IMR-90 (cell line): Measurements from ENCODE around the gene ELL3. TPM values are rescaled to one million over a fixed set of nuclear protein-coding genes. Genes with fewer than 3 reads are reported as not detected.

Experiments used
- ATAC-seq: fragments of 200-7000 bp; cut with Tn5 transposase; 2 replicates; pipeline ENCODE4 v1.9.1; 2020; ENCODE audit warnings: low read depth, mild to moderate bottlenecking, moderate library complexity
- BruUV-seq: library from RNA; stranded (reverse); fragments of 400-500 nt; replicated peaks from 2 replicates; lab custom pipeline; 2021; lab: Mats Ljungman, UMichigan
- CTCF ChIA-PET: fragments of 300-600 bp; formaldehyde crosslinking; extraction: SDS; loops from one replicate; lab custom pipeline; 2021; ENCODE audit warnings: antibody characterized with exemption; lab: Yijun Ruan, JAX
- POLR2A ChIA-PET: fragments of 300-600 bp; sonication (Branson Sonifier 250); formaldehyde crosslinking; loops from one replicate; lab custom pipeline; 2022; ENCODE audit warnings: antibody characterized with exemption; ENCODE audit not compliant: unreplicated experiment; lab: Charles Lee
- DNase-seq: peaks from one replicate; pipeline ENCODE4 v3.0.0; 2013
- H2AFZ ChIP-seq: replicated peaks from 2 replicates; pipeline ENCODE3; 2013; ENCODE audit warnings: low read length, mild to moderate bottlenecking; ENCODE audit not compliant: poor library complexity
- H2AK5ac ChIP-seq: 2 replicates; pipeline ENCODE4 v1.6.1; 2013; ENCODE audit warnings: low read depth, low read length, inconsistent platforms
- H2AK9ac ChIP-seq: replicated peaks from 2 replicates; pipeline ENCODE3; 2013; ENCODE audit warnings: mild to moderate bottlenecking, low read depth, low read length, moderate library complexity; ENCODE audit not compliant: poor library complexity
- H2BK120ac ChIP-seq: 2 replicates; pipeline ENCODE4 v1.6.1; 2013; ENCODE audit warnings: low read depth, low read length, inconsistent platforms
- H2BK15ac ChIP-seq: 3 replicates; pipeline ENCODE4 v1.6.1; 2013; ENCODE audit warnings: low read depth, low read length, inconsistent platforms
- H2BK20ac ChIP-seq: 2 replicates; pipeline ENCODE4 v1.6.1; 2013; ENCODE audit warnings: low read depth, mild to moderate bottlenecking, inconsistent platforms, low read length, moderate library complexity
- H2BK5ac ChIP-seq: 2 replicates; pipeline ENCODE4 v1.6.1; 2013; ENCODE audit warnings: mild to moderate bottlenecking, low read depth, low read length, inconsistent platforms; ENCODE audit not compliant: poor library complexity, severe bottlenecking
- H3K14ac ChIP-seq: replicated peaks from 2 replicates; pipeline ENCODE4 v1.6.1; 2013; ENCODE audit warnings: low read depth, low read length, inconsistent platforms
- H3K18ac ChIP-seq: 2 replicates; pipeline ENCODE4 v1.6.1; 2013; ENCODE audit warnings: low read depth, low read length, control low read depth
- H3K23ac ChIP-seq: 2 replicates; pipeline ENCODE4 v1.6.1; 2013; ENCODE audit warnings: low read depth, low read length, inconsistent platforms
- H3K27ac ChIP-seq: 2 replicates; pipeline ENCODE4 v1.5.1; 2013; ENCODE audit warnings: mild to moderate bottlenecking, control low read depth, low read length; ENCODE audit not compliant: insufficient read depth
- H3K27me3 ChIP-seq: 2 replicates; pipeline ENCODE4 v1.6.1; 2013; ENCODE audit warnings: low read length; ENCODE audit not compliant: control insufficient read depth, insufficient read depth
- H3K36me3 ChIP-seq: 2 replicates; pipeline ENCODE4 v1.6.1; 2013; ENCODE audit warnings: low read length, mixed read lengths; ENCODE audit not compliant: control insufficient read depth, insufficient read depth
- H3K4ac ChIP-seq: 2 replicates; pipeline ENCODE4 v1.6.1; 2013; ENCODE audit warnings: low read depth, low read length, inconsistent platforms
- H3K4me1 ChIP-seq: 2 replicates; pipeline ENCODE4 v1.6.1; 2013; ENCODE audit warnings: low read length, mixed read lengths; ENCODE audit not compliant: control insufficient read depth, insufficient read depth
- H3K4me2 ChIP-seq: 2 replicates; pipeline ENCODE4 v1.6.1; 2013; ENCODE audit warnings: low read depth, mild to moderate bottlenecking, control low read depth, low read length, moderate library complexity
- H3K4me3 ChIP-seq: 2 replicates; pipeline ENCODE4 v1.5.1; 2013; ENCODE audit warnings: low read depth, mild to moderate bottlenecking, control low read depth, low read length, moderate library complexity; ENCODE audit not compliant: insufficient read depth
- H3K56ac ChIP-seq: 2 replicates; pipeline ENCODE4 v1.6.1; 2013; ENCODE audit warnings: low read length, inconsistent platforms; ENCODE audit not compliant: insufficient read depth; ENCODE audit errors: extremely low read depth
- H3K79me1 ChIP-seq, 2 experiments: 2 replicates each; pipeline ENCODE4 v1.6.1; 2013; ENCODE audit warnings: low read length in 2 of 2, inconsistent platforms in 1 of 2, low read depth in 1 of 2
- H3K9ac ChIP-seq: 2 replicates; pipeline ENCODE4 v1.6.1; 2013; ENCODE audit warnings: low read depth, low read length, control low read depth
- H3K9me1 ChIP-seq: 2 replicates; pipeline ENCODE4 v1.6.1; 2013; ENCODE audit warnings: low read length, inconsistent platforms; ENCODE audit not compliant: insufficient read depth
- H3K9me3 ChIP-seq: 2 replicates; pipeline ENCODE4 v1.6.1; 2013; ENCODE audit warnings: low read length; ENCODE audit not compliant: control insufficient read depth, insufficient read depth
- H4K20me1 ChIP-seq: 2 replicates; pipeline ENCODE4 v1.6.1; 2013; ENCODE audit warnings: low read length, inconsistent platforms; ENCODE audit not compliant: insufficient read depth
- H4K5ac ChIP-seq: 2 replicates; pipeline ENCODE4 v1.6.1; 2013; ENCODE audit warnings: mild to moderate bottlenecking, low read depth, low read length, control low read depth
- H4K8ac ChIP-seq, 2 experiments: 2 replicates each; pipeline ENCODE4 v1.6.1; 2013; ENCODE audit warnings: low read depth in 2 of 2, low read length in 2 of 2, control low read depth in 1 of 2, inconsistent platforms in 1 of 2
- H4K91ac ChIP-seq: 2 replicates; pipeline ENCODE4 v1.6.1; 2013; ENCODE audit warnings: low read depth, low read length, inconsistent platforms; ENCODE audit not compliant: insufficient read depth
- RFX5 ChIP-seq: IDR thresholded peaks from 2 replicates; pipeline ENCODE4 v1.8.0; 2012; ENCODE audit warnings: low read depth, mild to moderate bottlenecking, low read length, moderate library complexity
- WGBS, 2 experiments: methylation state at CpG; one replicate each; pipeline versions ENCODE4 v1.1.5 to v1.1.7; 2013; ENCODE audit warnings: missing lambda C conversion rate in 2 of 2; ENCODE audit not compliant: insufficient read length in 1 of 2; ENCODE audit errors: extremely low coverage in 2 of 2; 5-methylcytosine and 5-hydroxymethylcytosine counted together
- dilution Hi-C: fragments of 300-500 bp; cut with HindIII; formaldehyde crosslinking; loops from one replicate; pipeline ENCODE4 v1.14.3; 2018; ENCODE audit warnings: low sequenced_read_pairs; ENCODE audit not compliant: unreplicated experiment
- in situ Hi-C: fragments of 300-500 bp; cut with MboI; formaldehyde crosslinking; loops from 3 replicates; pipeline ENCODE4 v1.14.3; 2019; ENCODE audit warnings: low sequenced_read_pairs, inconsistent platforms, mixed read lengths
- intact Hi-C: fragments of 100-400 bp; cut with micrococcal nuclease; formaldehyde crosslinking; loops from 2 replicates; pipeline ENCODE4 v1.10.0; 2022
- polyA plus RNA-seq, 3 experiments: library from polyadenylated mRNA; depleted of rRNA; stranded (reverse); fragments of >200 nt; gene quantifications; 2 replicates each; pipeline ENCODE4 v1.2.3, GENCODE V29; 2012; ENCODE audit warnings: low replicate concordance in 1 of 3
- total RNA-seq: library from RNA; depleted of rRNA; stranded (reverse); fragments of >200 nt; gene quantifications from 2 replicates; pipeline ENCODE4 v1.2.3, GENCODE V29; 2012
- TF ChIP-seq, protein P1 (sequence below): conservative IDR thresholded peaks from 2 replicates; pipeline ENCODE4 v1.5.1; 2012; ENCODE audit warnings: mild to moderate bottlenecking, low read depth, low read length, improper control_type of control experiment

ELL3 gene
- total and polyA plus RNA-seq, 2 of the 4 experiments (the other 2 are of a cell fraction): 1.2 to 1.6 TPM

DNA sequence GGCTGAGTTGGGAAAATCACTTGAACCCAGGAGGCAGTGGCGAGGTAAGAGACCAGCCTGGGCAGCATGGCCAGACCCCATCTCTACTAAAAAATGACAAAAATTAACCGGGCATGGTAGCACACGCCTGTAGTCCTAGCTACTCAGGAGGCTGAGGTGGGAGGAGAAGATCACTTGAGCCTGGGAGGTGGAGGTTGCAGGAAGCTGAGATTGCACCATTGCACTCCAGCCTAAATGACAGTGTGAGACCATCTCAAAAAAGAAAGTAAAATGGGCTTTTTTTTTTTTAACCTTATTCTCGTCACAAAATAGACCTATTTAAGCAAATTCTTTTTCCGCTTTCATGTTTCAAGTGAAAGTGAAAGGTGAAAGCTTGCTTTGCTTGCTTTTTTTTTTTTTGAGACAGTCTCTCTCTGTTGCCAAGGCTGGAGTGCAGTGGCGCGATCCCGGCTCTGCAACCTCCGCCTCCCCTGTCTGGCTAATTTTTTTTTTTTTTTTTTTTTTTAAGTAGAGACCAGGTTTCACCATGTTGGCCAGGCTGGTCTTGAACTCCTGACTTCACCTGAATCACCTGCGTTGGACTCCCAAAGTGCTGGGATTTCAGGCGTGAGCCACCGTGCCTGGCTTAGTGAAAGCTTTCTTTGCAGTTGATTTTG, 26.9 kb downstream of the ELL3 start:
- H3K18ac ChIP-seq: no peak overlapping the region
- no peaks in the 10 kb centered on the region for H3K27me3 ChIP-seq
- H3K4ac ChIP-seq: no peak overlapping the region
- DNase-seq (no peak), ATAC-seq (no peak)
- intact Hi-C loops (no loop called here), dilution Hi-C loops (no loop called here), in situ Hi-C loops (no loop called here)
- no TSS peak for BruUV-seq
- H3K9me1 ChIP-seq: peaks cover 12% of the 10 kb centered on the region; the same call in 1 of the 2 replicates
- WGBS, 2 experiments: no CpG with 5 or more reads among the region's 12 CpGs
- H3K4me3 ChIP-seq: no peak overlapping the region
- H4K91ac ChIP-seq: no peak overlapping the region
- no peak overlapping the region for H3K56ac ChIP-seq
- ChIA-PET CTCF (no interaction called here), POLR2A (no interaction called here)
- no peak overlapping the region for H2AK9ac ChIP-seq
- no peak overlapping the region for H2AFZ ChIP-seq
- no peak overlapping the region; the same call in 1 of the 2 replicates for H3K14ac ChIP-seq
- no peak overlapping the region for H3K9ac ChIP-seq
- no peak overlapping the region for H2BK15ac ChIP-seq
- no peak for TF ChIP-seq RFX5
- TF ChIP-seq, protein P1, sequence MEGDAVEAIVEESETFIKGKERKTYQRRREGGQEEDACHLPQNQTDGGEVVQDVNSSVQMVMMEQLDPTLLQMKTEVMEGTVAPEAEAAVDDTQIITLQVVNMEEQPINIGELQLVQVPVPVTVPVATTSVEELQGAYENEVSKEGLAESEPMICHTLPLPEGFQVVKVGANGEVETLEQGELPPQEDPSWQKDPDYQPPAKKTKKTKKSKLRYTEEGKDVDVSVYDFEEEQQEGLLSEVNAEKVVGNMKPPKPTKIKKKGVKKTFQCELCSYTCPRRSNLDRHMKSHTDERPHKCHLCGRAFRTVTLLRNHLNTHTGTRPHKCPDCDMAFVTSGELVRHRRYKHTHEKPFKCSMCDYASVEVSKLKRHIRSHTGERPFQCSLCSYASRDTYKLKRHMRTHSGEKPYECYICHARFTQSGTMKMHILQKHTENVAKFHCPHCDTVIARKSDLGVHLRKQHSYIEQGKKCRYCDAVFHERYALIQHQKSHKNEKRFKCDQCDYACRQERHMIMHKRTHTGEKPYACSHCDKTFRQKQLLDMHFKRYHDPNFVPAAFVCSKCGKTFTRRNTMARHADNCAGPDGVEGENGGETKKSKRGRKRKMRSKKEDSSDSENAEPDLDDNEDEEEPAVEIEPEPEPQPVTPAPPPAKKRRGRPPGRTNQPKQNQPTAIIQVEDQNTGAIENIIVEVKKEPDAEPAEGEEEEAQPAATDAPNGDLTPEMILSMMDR: no peak
- H2AK5ac ChIP-seq: no peak overlapping the region
- H2BK20ac ChIP-seq: no peak overlapping the region
- no peak overlapping the region for H2BK120ac ChIP-seq
- H2BK5ac ChIP-seq: no peak overlapping the region
- peaks cover 77% of the 10 kb centered on the region for H4K20me1 ChIP-seq
- peaks cover 10 to 58% of the 10 kb centered on the region in 2 experiments; a peak in 3 of 4 replicates for H3K79me1 ChIP-seq
- peak overlapping the region; percentile 42; the same call in 1 of the 2 replicates for H3K4me2 ChIP-seq
- no peak overlapping the region for H4K8ac ChIP-seq
- H3K27ac ChIP-seq: no peak overlapping the region
- no peaks in the 10 kb centered on the region for H3K9me3 ChIP-seq
- peaks cover 14% of the 10 kb centered on the region for H3K36me3 ChIP-seq
- peak overlapping the region; percentile 72; the same call in 1 of the 2 replicates for H3K23ac ChIP-seq
- peaks cover 7% of the 10 kb centered on the region for H3K4me1 ChIP-seq
- no peak overlapping the region; the same call in 1 of the 2 replicates for H4K5ac ChIP-seq
